Measurements from ENCODE around the gene VOPP1. TPM values are rescaled to one million over a fixed set of nuclear protein-coding genes. Genes with fewer than 3 reads are reported as not detected.
A peak's percentile ranks its signal among the peaks of the same experiment; 100 is the strongest.
"Not testable (repeated sequence)": the region's sequence is repeated elsewhere in the genome, so short reads cannot be mapped to it uniquely, and the experiment has no call there.

VOPP1 gene
- 87.4 and 90.6 TPM in 2 replicates for total RNA-seq

GRCh38 chr7:55572378-55573233 lies at the start of gene VOPP1:
Gene VOPP1 (minus strand): TSS chr7:55572502. CDS start chr7:55572324, 178 bp downstream.
- H3K4me1 Mint-ChIP-seq: peaks cover 64% of the 10 kb centered on the region
- no peaks in the 10 kb centered on the region for H3K9me3 Mint-ChIP-seq
- peak within 1 kb of the TSS; percentile 93 for H3K27ac Mint-ChIP-seq
- H3K4me3 Mint-ChIP-seq: peak within 1 kb of the TSS; percentile 91
- peaks cover 16% of the 10 kb centered on the region for H3K36me3 Mint-ChIP-seq (ENCODE audit: low read depth)
- peak; percentile 91 for DNase-seq
- H3K27me3 Mint-ChIP-seq: no peaks in the 10 kb centered on the region
- intact Hi-C loops (cut with micrococcal nuclease): loop anchor here (1.0 to 10.0 kb wide), 5 partner anchors 20 to 535 kb away; partner anchors contain the start of genes CCT6A, CHCHD2, MRPS17 and PSPH

GRCh38 chr7:55618913-55619312 lies 46.6 kb upstream of the VOPP1 start:
- H3K4me3 Mint-ChIP-seq: no peak overlapping the region
- intact Hi-C loops (cut with micrococcal nuclease): no loop called here
- no peak for DNase-seq
- H3K9me3 Mint-ChIP-seq: peaks cover 14% of the 10 kb centered on the region
- no peak overlapping the region for H3K27ac Mint-ChIP-seq
- H3K27me3 Mint-ChIP-seq: peaks cover 4% of the 10 kb centered on the region
- no peaks in the 10 kb centered on the region for H3K36me3 Mint-ChIP-seq (ENCODE audit: low read depth)
- H3K4me1 Mint-ChIP-seq: no peaks in the 10 kb centered on the region

GRCh38 chr7:55614365-55615064 lies 42.2 kb upstream of the VOPP1 start:
- H3K27ac Mint-ChIP-seq, H3K4me3 Mint-ChIP-seq, H3K4me1 Mint-ChIP-seq: not testable (repeated sequence)

GRCh38 chr7:55609726-55610125 lies 37.4 kb upstream of the VOPP1 start:
- H3K4me3 Mint-ChIP-seq; H3K9me3 Mint-ChIP-seq; H3K27ac Mint-ChIP-seq; intact Hi-C loops (cut with micrococcal nuclease); H3K36me3 Mint-ChIP-seq (ENCODE audit: low read depth); H3K4me1 Mint-ChIP-seq; DNase-seq: not testable (repeated sequence)
- peaks cover 17% of the 10 kb centered on the region for H3K27me3 Mint-ChIP-seq

More at GRCh38 chr7:55614365-55615064, 42.2 kb upstream of the VOPP1 start:
- intact Hi-C loops (cut with micrococcal nuclease); DNase-seq; H3K36me3 Mint-ChIP-seq (ENCODE audit: low read depth); H3K9me3 Mint-ChIP-seq: not testable (repeated sequence)
- H3K27me3 Mint-ChIP-seq: peaks cover 17% of the 10 kb centered on the region

- H3K36me3 Mint-ChIP-seq (ENCODE audit: low read depth); H3K9me3 Mint-ChIP-seq; H3K4me1 Mint-ChIP-seq; H3K27ac Mint-ChIP-seq; H3K4me3 Mint-ChIP-seq; intact Hi-C loops (cut with micrococcal nuclease); DNase-seq: not testable (repeated sequence)
- H3K27me3 Mint-ChIP-seq: peaks cover 24% of the 10 kb centered on the region
Measured at GRCh38 chr7:55605661-55606060, 33.4 kb upstream of the VOPP1 start.

- not testable (repeated sequence) for H3K4me3 Mint-ChIP-seq; H3K9me3 Mint-ChIP-seq; H3K36me3 Mint-ChIP-seq (ENCODE audit: low read depth); DNase-seq
- Mint-ChIP-seq H3K27ac (peak overlapping the region; percentile 26), H3K27me3 (peaks cover 25% of the 10 kb centered on the region), H3K4me1 (peaks cover 16% of the 10 kb centered on the region)
- intact Hi-C loops (cut with micrococcal nuclease): loop anchor here (1.0 to 5.0 kb wide), 2 partner anchors 165 to 316 kb away; no protein-coding TSS in a partner anchor
Measured at GRCh38 chr7:55597944-55598499, 25.7 kb upstream of the VOPP1 start.

GRCh38 chr7:55597214-55597739 lies 25.0 kb upstream of the VOPP1 start:
- H3K27me3 Mint-ChIP-seq: peaks cover 23% of the 10 kb centered on the region
- not testable (repeated sequence) for H3K36me3 Mint-ChIP-seq (ENCODE audit: low read depth); H3K27ac Mint-ChIP-seq; H3K4me3 Mint-ChIP-seq; H3K9me3 Mint-ChIP-seq
- DNase-seq: peak; percentile 54
- intact Hi-C loops (cut with micrococcal nuclease): loop anchor here (5.0 kb wide), 1 partner anchor 315 kb away; no protein-coding TSS in a partner anchor
- peaks cover 21% of the 10 kb centered on the region for H3K4me1 Mint-ChIP-seq

- Mint-ChIP-seq H3K27ac (no peak overlapping the region), H3K36me3 (ENCODE audit: low read depth) (no peaks in the 10 kb centered on the region), H3K4me1 (peaks cover 22% of the 10 kb centered on the region), H3K4me3 (no peak overlapping the region), H3K27me3 (peaks cover 13% of the 10 kb centered on the region), H3K9me3 (no peaks in the 10 kb centered on the region)
- no peak for DNase-seq
- intact Hi-C loops (cut with micrococcal nuclease): loop anchor here (5.0 kb wide), 1 partner anchor 313 kb away; no protein-coding TSS in a partner anchor
Measured at GRCh38 chr7:55595511-55595910, 23.2 kb upstream of the VOPP1 start.

GRCh38 chr7:55594870-55595269 lies 22.6 kb upstream of the VOPP1 start:
- Mint-ChIP-seq H3K36me3 (ENCODE audit: low read depth) (no peaks in the 10 kb centered on the region), H3K4me1 (peaks cover 22% of the 10 kb centered on the region), H3K9me3 (no peaks in the 10 kb centered on the region), H3K27ac (no peak overlapping the region), H3K4me3 (no peak overlapping the region), H3K27me3 (peaks cover 10% of the 10 kb centered on the region)
- DNase-seq: no peak
- intact Hi-C loops (cut with micrococcal nuclease): loop anchor here (5.0 kb wide), 1 partner anchor 313 kb away; no protein-coding TSS in a partner anchor

GRCh38 chr7:55594414-55594813 lies 22.1 kb upstream of the VOPP1 start:
- intact Hi-C loops (cut with micrococcal nuclease): no loop called here
- no peak overlapping the region for H3K27ac Mint-ChIP-seq
- H3K4me1 Mint-ChIP-seq: peaks cover 22% of the 10 kb centered on the region
- no peak for DNase-seq
- H3K27me3 Mint-ChIP-seq: peaks cover 6% of the 10 kb centered on the region
- no peaks in the 10 kb centered on the region for H3K9me3 Mint-ChIP-seq
- H3K36me3 Mint-ChIP-seq (ENCODE audit: low read depth): no peaks in the 10 kb centered on the region
- no peak overlapping the region for H3K4me3 Mint-ChIP-seq

GRCh38 chr7:55593515-55594318 lies 21.4 kb upstream of the VOPP1 start:
- H3K4me1 Mint-ChIP-seq: peaks cover 22% of the 10 kb centered on the region
- no peaks in the 10 kb centered on the region for H3K9me3 Mint-ChIP-seq
- H3K27ac Mint-ChIP-seq: no peak overlapping the region
- H3K36me3 Mint-ChIP-seq (ENCODE audit: low read depth): no peaks in the 10 kb centered on the region
- H3K27me3 Mint-ChIP-seq: peaks cover 4% of the 10 kb centered on the region
- H3K4me3 Mint-ChIP-seq: no peak overlapping the region
- peak; percentile 91 for DNase-seq
- intact Hi-C loops (cut with micrococcal nuclease): loop anchor here (2.0 kb wide), 1 partner anchor 21 kb away; the partner anchor contains the start of gene VOPP1

- peaks cover 21% of the 10 kb centered on the region for H3K4me1 Mint-ChIP-seq
- intact Hi-C loops (cut with micrococcal nuclease): loop anchor here (2.0 kb wide), 1 partner anchor 20 kb away; the partner anchor contains the start of gene VOPP1
- H3K9me3 Mint-ChIP-seq: no peaks in the 10 kb centered on the region
Measured at GRCh38 chr7:55593172-55593514, 20.8 kb upstream of the VOPP1 start.

GRCh38 chr7:55592492-55592891 lies 20.2 kb upstream of the VOPP1 start:
- Mint-ChIP-seq H3K27me3 (no peaks in the 10 kb centered on the region), H3K9me3 (no peaks in the 10 kb centered on the region), H3K4me3 (no peak overlapping the region), H3K4me1 (peaks cover 15% of the 10 kb centered on the region), H3K27ac (no peak overlapping the region), H3K36me3 (ENCODE audit: low read depth) (no peaks in the 10 kb centered on the region)
- intact Hi-C loops (cut with micrococcal nuclease): loop anchor here (2.0 kb wide), 1 partner anchor 20 kb away; the partner anchor contains the start of gene VOPP1
- DNase-seq: peak; percentile 52

More at GRCh38 chr7:55593172-55593514, 20.8 kb upstream of the VOPP1 start:
- Mint-ChIP-seq H3K36me3 (ENCODE audit: low read depth) (no peaks in the 10 kb centered on the region), H3K27me3 (peaks cover 2% of the 10 kb centered on the region), H3K4me3 (no peak overlapping the region), H3K27ac (no peak overlapping the region)
- DNase-seq: peak; percentile 53
